OCI-LY3 (cell line): ENCODE measurements around the gene GTF2A2.
A peak's percentile ranks its signal among the peaks of the same experiment; 100 is the strongest.

Source experiments
- H2AFZ ChIP-seq: fragments of 200-600, 300-600 bp; shearing (Covaris generic); 2 replicates; pipeline ENCODE4 v1.6.0; 2014; ENCODE audit warnings: antibody characterized with exemption, low read depth, low read length
- H3K27ac ChIP-seq: fragments of 200-600, 300-600 bp; sonication (generic); 2 replicates; pipeline ENCODE4 v1.5.1; 2014; ENCODE audit warnings: mild to moderate bottlenecking, low read length, moderate library complexity, mixed read lengths
- H3K27me3 ChIP-seq: fragments of 200-600, 300-600 bp; sonication (generic); 2 replicates; pipeline ENCODE4 v1.6.1; 2014; ENCODE audit warnings: low read depth, low read length, mixed read lengths
- H3K36me3 ChIP-seq: fragments of 200-600, 300-600 bp; sonication (generic); replicated peaks from 2 replicates; pipeline ENCODE3; 2014; ENCODE audit warnings: low read depth, low read length, mixed read lengths
- H3K4me1 ChIP-seq: fragments of 300-600, 200-600 bp; sonication (generic); 2 replicates; pipeline ENCODE4 v1.6.1; 2014; ENCODE audit warnings: low read length, mixed read lengths
- H3K4me2 ChIP-seq: fragments of 200-600, 300-600 bp; sonication (generic); 2 replicates; pipeline ENCODE4 v1.6.1; 2014; ENCODE audit warnings: low read length, mixed read lengths
- H3K4me3 ChIP-seq: fragments of 300-600, 200-600 bp; sonication (generic); 2 replicates; pipeline ENCODE4 v1.5.1; 2014; ENCODE audit warnings: antibody characterized with exemption, mild to moderate bottlenecking, low read length, moderate library complexity
- H3K79me2 ChIP-seq: fragments of 300-600, 200-600 bp; shearing (Covaris generic); 2 replicates; pipeline ENCODE4 v1.6.1; 2014; ENCODE audit warnings: mild to moderate bottlenecking, low read length, mixed read lengths
- H3K9ac ChIP-seq: fragments of 300-600, 200-600 bp; shearing (Covaris generic); 2 replicates; pipeline ENCODE4 v1.6.0; 2014; ENCODE audit warnings: mild to moderate bottlenecking, low read length, moderate library complexity
- H3K9me3 ChIP-seq: fragments of 200-600, 300-600 bp; shearing (Covaris generic); 2 replicates; pipeline ENCODE4 v1.6.1; 2014; ENCODE audit warnings: low read length, mixed read lengths; ENCODE audit not compliant: insufficient read depth
- H4K20me1 ChIP-seq: fragments of 200-600, 300-600 bp; sonication (generic); 2 replicates; pipeline ENCODE4 v1.6.1; 2016; ENCODE audit warnings: low read length, mixed read lengths; ENCODE audit not compliant: insufficient read depth
- EZH2phosphoT487 ChIP-seq: fragments of 200-600 bp; shearing (Covaris generic); IDR thresholded peaks from 2 replicates; pipeline ENCODE4 v1.6.1; 2018; ENCODE audit warnings: antibody characterized with exemption, mixed run types, low read depth
- TF ChIP-seq, protein P1 (sequence below): fragments of 200-600, 300-600 bp; sonication (generic); IDR thresholded peaks from 2 replicates; pipeline ENCODE4 v1.5.1; 2014; ENCODE audit warnings: antibody characterized with exemption, low read length, low read depth

Gene GTF2A2

DNA sequence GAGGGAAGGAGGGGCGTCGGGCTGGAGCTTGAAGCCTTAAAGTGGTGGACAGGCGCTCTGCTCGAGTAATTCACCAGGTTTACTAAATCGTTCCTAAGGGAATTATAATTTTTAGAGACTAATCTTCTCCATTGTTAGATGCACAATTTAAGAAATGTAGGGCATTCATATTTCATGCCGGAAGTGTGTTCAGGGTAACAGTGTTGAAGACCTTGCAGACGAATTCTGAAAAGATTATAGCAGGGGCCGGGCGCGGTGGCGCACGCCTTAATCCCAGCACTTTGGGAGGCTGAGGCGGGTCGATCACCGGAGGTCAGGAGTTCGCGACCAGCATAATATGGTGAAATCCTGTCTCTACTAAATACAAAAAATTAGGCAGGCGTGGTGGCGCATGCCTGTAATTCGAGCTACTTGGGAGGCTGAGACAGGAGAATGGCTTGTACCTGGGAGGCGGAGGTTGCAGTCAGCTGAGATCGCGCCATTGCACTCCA, 365 bp upstream of the GTF2A2 start:
- H3K9me3 ChIP-seq: no peaks in the 10 kb centered on the region
- H2AFZ ChIP-seq: no peak overlapping the region
- H3K27me3 ChIP-seq: no peaks in the 10 kb centered on the region
- H3K4me1 ChIP-seq: peaks cover 16% of the 10 kb centered on the region
- peak overlapping the region; percentile 74 for H3K4me2 ChIP-seq
- no peak overlapping the region for H3K27ac ChIP-seq
- TF ChIP-seq, protein P1, sequence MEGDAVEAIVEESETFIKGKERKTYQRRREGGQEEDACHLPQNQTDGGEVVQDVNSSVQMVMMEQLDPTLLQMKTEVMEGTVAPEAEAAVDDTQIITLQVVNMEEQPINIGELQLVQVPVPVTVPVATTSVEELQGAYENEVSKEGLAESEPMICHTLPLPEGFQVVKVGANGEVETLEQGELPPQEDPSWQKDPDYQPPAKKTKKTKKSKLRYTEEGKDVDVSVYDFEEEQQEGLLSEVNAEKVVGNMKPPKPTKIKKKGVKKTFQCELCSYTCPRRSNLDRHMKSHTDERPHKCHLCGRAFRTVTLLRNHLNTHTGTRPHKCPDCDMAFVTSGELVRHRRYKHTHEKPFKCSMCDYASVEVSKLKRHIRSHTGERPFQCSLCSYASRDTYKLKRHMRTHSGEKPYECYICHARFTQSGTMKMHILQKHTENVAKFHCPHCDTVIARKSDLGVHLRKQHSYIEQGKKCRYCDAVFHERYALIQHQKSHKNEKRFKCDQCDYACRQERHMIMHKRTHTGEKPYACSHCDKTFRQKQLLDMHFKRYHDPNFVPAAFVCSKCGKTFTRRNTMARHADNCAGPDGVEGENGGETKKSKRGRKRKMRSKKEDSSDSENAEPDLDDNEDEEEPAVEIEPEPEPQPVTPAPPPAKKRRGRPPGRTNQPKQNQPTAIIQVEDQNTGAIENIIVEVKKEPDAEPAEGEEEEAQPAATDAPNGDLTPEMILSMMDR: no peak
- no peak for TF ChIP-seq EZH2phosphoT487
- no peak overlapping the region for H3K9ac ChIP-seq
- H3K36me3 ChIP-seq: peaks cover 57% of the 10 kb centered on the region
- peaks cover 51% of the 10 kb centered on the region for H3K79me2 ChIP-seq
- H4K20me1 ChIP-seq: peaks cover 31% of the 10 kb centered on the region
- H3K4me3 ChIP-seq: peak overlapping the region; percentile 92

DNA sequence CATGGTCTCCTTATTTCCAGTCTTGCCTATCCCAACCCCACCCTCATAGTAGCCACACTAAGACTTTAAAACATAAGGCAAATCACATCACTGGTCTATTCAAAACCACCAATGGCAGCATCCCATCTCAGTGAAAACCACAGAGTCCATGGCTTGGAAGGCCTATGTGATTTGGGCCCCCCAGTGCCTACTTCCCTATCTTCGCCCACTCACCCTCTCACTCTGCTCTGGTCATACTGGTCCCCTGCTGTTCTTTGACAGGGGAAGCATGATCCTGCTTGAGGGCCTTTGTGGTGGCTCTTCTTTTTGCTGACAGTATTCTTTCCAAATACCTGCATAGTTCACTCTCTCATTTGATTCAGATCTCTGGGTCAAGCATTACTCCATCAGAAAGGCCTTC, 3.3 kb downstream of the GTF2A2 start:
- Histone ChIP-seq H3K4me3 (no peak overlapping the region), H3K9me3 (no peaks in the 10 kb centered on the region), H3K4me2 (no peak overlapping the region), H3K9ac (no peak overlapping the region), H3K27ac (no peak overlapping the region), H4K20me1 (peaks cover 31% of the 10 kb centered on the region), H3K27me3 (no peaks in the 10 kb centered on the region), H3K36me3 (peaks cover 58% of the 10 kb centered on the region), H3K4me1 (peaks cover 16% of the 10 kb centered on the region), H3K79me2 (peaks cover 63% of the 10 kb centered on the region), H2AFZ (no peak overlapping the region)
- TF ChIP-seq, protein P1: no peak
- TF ChIP-seq EZH2phosphoT487: no peak

DNA sequence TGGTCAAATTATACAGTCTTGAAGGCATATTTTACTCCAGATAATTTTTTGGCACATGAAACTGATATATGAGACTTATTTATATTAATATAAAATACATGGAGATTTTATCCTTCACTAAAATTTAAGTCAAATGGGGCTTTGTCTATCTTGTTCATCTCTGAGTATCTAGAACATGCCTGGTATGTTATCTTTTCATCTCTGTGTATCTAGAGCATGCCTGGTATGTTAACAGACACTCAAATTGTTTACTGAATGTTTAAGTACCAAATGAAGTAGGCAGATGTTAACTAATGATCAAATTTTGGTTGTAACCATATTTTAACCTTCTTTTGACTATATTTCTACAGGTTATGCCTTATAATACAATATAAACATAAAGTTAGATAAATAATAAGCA, 7.7 kb downstream of the GTF2A2 start:
- H3K9me3 ChIP-seq: no peaks in the 10 kb centered on the region
- no peak overlapping the region for H2AFZ ChIP-seq
- no peak overlapping the region for H3K9ac ChIP-seq
- H4K20me1 ChIP-seq: peaks cover 12% of the 10 kb centered on the region
- no peak for TF ChIP-seq EZH2phosphoT487
- TF ChIP-seq, protein P1: no peak
- no peak overlapping the region for H3K4me3 ChIP-seq
- no peak overlapping the region for H3K4me2 ChIP-seq
- H3K27ac ChIP-seq: no peak overlapping the region
- H3K36me3 ChIP-seq: peaks cover 56% of the 10 kb centered on the region
- no peaks in the 10 kb centered on the region for H3K4me1 ChIP-seq
- H3K79me2 ChIP-seq: peaks cover 33% of the 10 kb centered on the region
- no peaks in the 10 kb centered on the region for H3K27me3 ChIP-seq

DNA sequence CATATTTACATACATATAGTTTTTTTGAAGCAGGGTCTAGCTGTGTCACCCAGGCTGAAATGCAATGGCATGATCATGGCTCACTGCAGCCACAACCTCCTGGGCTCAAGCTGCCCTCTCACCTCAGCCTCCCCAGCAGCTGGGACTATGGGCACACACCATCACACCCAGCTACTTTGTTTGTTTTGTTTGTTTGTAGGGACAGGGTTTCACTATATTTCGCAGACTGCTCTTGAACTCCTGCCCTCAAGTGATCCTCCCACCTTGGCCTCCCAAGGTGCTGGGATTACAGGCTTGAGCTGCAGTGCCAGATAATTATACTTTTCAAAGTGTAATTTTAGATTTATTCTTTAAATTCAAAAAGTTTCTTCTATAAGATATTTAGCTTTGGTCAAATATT, 10.2 kb downstream of the GTF2A2 start:
- Histone ChIP-seq H3K4me3 (no peak overlapping the region), H3K9ac (no peak overlapping the region), H3K36me3 (peaks cover 41% of the 10 kb centered on the region), H3K4me1 (no peaks in the 10 kb centered on the region), H3K9me3 (no peaks in the 10 kb centered on the region), H3K79me2 (peaks cover 13% of the 10 kb centered on the region; the same call in 1 of the 2 replicates), H3K27me3 (no peaks in the 10 kb centered on the region), H3K4me2 (no peak overlapping the region), H4K20me1 (no peaks in the 10 kb centered on the region), H3K27ac (no peak overlapping the region), H2AFZ (no peak overlapping the region)
- TF ChIP-seq EZH2phosphoT487: no peak
- TF ChIP-seq, protein P1: no peak
